HEK293T (cell line): ENCODE data around the gene OTUD4.
"Not testable (repeated sequence)": the region's sequence is repeated elsewhere in the genome, so short reads cannot be mapped to it uniquely, and the experiment has no call there.

ENCODE experiments used
- BHLHE40 ChIP-seq: fragments of 450-650 bp; IDR thresholded peaks from 2 replicates; pipeline ENCODE4 v1.6.1; 2016; ENCODE audit warnings: mild to moderate bottlenecking, moderate library complexity, borderline replicate concordance
- FOXA1 ChIP-seq: fragments of 450-650 bp; IDR thresholded peaks from 2 replicates; pipeline ENCODE4 v1.6.1; 2016; ENCODE audit warnings: mild to moderate bottlenecking
- FOXM1 ChIP-seq: fragments of 450-650 bp; IDR thresholded peaks from 2 replicates; pipeline ENCODE4 v1.6.1; 2017; ENCODE audit warnings: mild to moderate bottlenecking, borderline replicate concordance
- PKNOX1 ChIP-seq: fragments of 450-650 bp; IDR thresholded peaks from 2 replicates; pipeline ENCODE4 v1.6.1; 2016
- SP1 ChIP-seq: fragments of 450-650 bp; IDR thresholded peaks from 2 replicates; pipeline ENCODE4 v1.6.1; 2017
- TARDBP ChIP-seq: fragments of 450-650 bp; IDR thresholded peaks from 2 replicates; pipeline ENCODE4 v1.6.1; 2016

DNA sequence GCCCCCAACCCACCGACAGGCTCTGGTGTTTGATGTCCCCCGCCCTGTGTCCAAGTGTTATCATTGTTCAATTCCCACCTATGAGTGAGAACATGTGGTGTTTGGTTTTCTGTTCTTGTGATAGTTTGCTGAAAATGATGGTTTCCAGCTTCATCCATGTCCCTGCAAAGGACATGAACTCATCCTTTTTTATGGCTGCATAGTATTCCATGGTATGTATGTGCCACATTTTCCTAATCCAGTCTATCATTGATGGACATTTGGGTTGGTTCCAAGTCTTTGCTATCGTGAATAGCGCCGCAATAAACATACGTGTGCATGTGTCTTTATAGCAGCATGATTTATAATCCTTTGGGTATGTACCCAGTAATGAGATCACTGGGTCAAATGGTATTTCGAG, 42.8 kb upstream of the OTUD4 start:
- not testable (repeated sequence) for TF ChIP-seq BHLHE40, FOXM1, FOXA1, TARDBP, PKNOX1, SP1
